Hepatocyte (in vitro differentiated cells): ENCODE data around the gene YLPM1. TPM values are rescaled to one million over a fixed set of nuclear protein-coding genes. Genes with fewer than 3 reads are reported as not detected.

Experiments
- DNase-seq: peaks from one replicate; pipeline ENCODE4 v3.0.0-alpha.2; 2016; ENCODE audit warnings: low spot score
- H2AFZ ChIP-seq: fragments of 200-600 bp; sonication (generic); 2 replicates; pipeline ENCODE4 v1.6.0; 2016; ENCODE audit warnings: antibody characterized with exemption, mild to moderate bottlenecking
- H3K27ac ChIP-seq: fragments of 200-600 bp; sonication (generic); 2 replicates; pipeline ENCODE4 v1.5.1; 2016; ENCODE audit warnings: mild to moderate bottlenecking
- H3K27me3 ChIP-seq: fragments of 200-600 bp; sonication (generic); 2 replicates; pipeline ENCODE4 v1.6.1; 2016
- H3K36me3 ChIP-seq: fragments of 200-600 bp; sonication (generic); replicated peaks from 2 replicates; pipeline ENCODE4 v1.5.1; 2016; ENCODE audit warnings: low read depth; ENCODE audit not compliant: insufficient read depth
- H3K4me1 ChIP-seq: fragments of 200-600 bp; sonication (generic); 2 replicates; pipeline ENCODE4 v1.5.1; 2016; ENCODE audit warnings: mild to moderate bottlenecking, moderate library complexity; ENCODE audit not compliant: insufficient read depth
- H3K4me2 ChIP-seq: fragments of 200-600 bp; sonication (generic); 2 replicates; pipeline ENCODE4 v1.6.0; 2016
- H3K4me3 ChIP-seq: fragments of 200-600 bp; sonication (generic); 2 replicates; pipeline ENCODE4 v1.5.1; 2016; ENCODE audit warnings: mild to moderate bottlenecking
- H3K79me2 ChIP-seq: fragments of 200-600 bp; sonication (generic); 2 replicates; pipeline ENCODE4 v1.6.0; 2017; ENCODE audit warnings: mild to moderate bottlenecking
- H3K9me2 ChIP-seq: fragments of 200-600 bp; sonication (generic); replicated peaks from 2 replicates; pipeline ENCODE4 v1.6.0; 2017; ENCODE audit warnings: mild to moderate bottlenecking; ENCODE audit not compliant: insufficient read depth
- H3K9me3 ChIP-seq: fragments of 200-600 bp; sonication (generic); 2 replicates; pipeline ENCODE4 v1.5.1; 2016; ENCODE audit warnings: low read depth, mild to moderate bottlenecking
- H4K20me1 ChIP-seq: fragments of 200-600 bp; sonication (generic); 2 replicates; pipeline ENCODE4 v1.6.0; 2016; ENCODE audit warnings: mild to moderate bottlenecking; ENCODE audit not compliant: insufficient read depth, poor library complexity, severe bottlenecking
- EZH2 ChIP-seq: fragments of 200-600 bp; sonication (generic); IDR thresholded peaks from 2 replicates; pipeline ENCODE4 v1.6.1; 2016; ENCODE audit warnings: antibody characterized with exemption, mild to moderate bottlenecking, borderline replicate concordance
- EZH2phosphoT487 ChIP-seq: fragments of 200-600 bp; sonication (generic); IDR thresholded peaks from one replicate; pipeline ENCODE4 v1.6.1; 2018; ENCODE audit warnings: antibody characterized with exemption, mild to moderate bottlenecking, low read depth, moderate library complexity; ENCODE audit not compliant: unreplicated experiment, severe bottlenecking
- WGBS: methylation state at CpG from one replicate; pipeline ENCODE4 v1.1.6; 2016; ENCODE audit warnings: low lambda C conversion rate; ENCODE audit errors: missing lambda C conversion rate; 5-methylcytosine and 5-hydroxymethylcytosine counted together
- polyA plus RNA-seq: library from polyadenylated mRNA; unstranded; fragments of >200 nt; fragmentation: Nextera tagmentation; extraction: Ambion mirVana; gene quantifications from 2 replicates; pipeline ENCODE4 v1.2.1, GENCODE V29; 2016
- total RNA-seq: library from RNA; depleted of rRNA; stranded (reverse); fragments of >200 nt; gene quantifications from 2 replicates; pipeline ENCODE4 v1.2.3, GENCODE V29; 2014
- TF ChIP-seq, protein P1 (sequence below): fragments of 200-600 bp; sonication (generic); IDR thresholded peaks from 2 replicates; pipeline ENCODE4 v1.5.1; 2016; ENCODE audit warnings: antibody characterized with exemption, mild to moderate bottlenecking; ENCODE audit not compliant: poor library complexity

Gene YLPM1
- total and polyA plus RNA-seq, 2 experiments from 2014 or later = 20.2 to 44.8 TPM

DNA sequence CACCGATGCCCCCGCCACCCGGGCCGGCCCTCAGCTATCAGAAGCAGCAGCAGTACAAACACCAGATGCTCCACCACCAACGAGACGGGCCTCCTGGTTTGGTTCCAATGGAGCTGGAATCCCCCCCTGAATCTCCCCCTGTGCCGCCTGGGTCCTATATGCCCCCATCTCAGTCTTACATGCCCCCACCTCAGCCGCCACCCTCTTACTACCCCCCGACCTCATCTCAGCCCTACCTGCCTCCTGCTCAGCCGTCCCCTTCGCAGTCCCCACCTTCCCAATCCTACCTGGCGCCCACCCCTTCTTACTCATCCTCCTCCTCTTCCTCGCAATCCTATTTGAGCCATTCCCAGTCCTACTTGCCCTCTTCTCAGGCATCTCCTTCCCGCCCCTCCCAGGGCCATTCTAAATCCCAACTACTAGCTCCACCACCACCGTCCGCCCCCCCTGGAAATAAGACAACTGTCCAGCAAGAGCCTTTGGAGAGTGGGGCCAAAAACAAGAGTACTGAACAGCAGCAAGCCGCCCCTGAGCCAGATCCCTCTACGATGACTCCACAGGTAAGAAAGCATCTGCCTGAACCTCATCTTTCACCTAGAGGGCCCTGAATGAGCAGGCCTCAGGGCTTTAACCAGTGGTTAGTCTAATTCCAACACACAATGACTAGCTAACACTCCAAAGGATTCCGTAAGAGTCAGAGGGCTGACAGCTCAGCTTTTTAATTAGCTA, 851 bp downstream of the YLPM1 start:
- Histone ChIP-seq H3K27ac (peak overlapping the region; percentile 90), H3K79me2 (peaks cover 57% of the 10 kb centered on the region), H3K4me1 (peaks cover 21% of the 10 kb centered on the region), H2AFZ (peak overlapping the region; percentile 50), H3K9me3 (no peaks in the 10 kb centered on the region), H3K36me3 (no peaks in the 10 kb centered on the region), H3K9me2 (no peaks in the 10 kb centered on the region), H3K27me3 (no peaks in the 10 kb centered on the region), H3K4me3 (peak overlapping the region; percentile 93), H4K20me1 (peaks cover 49% of the 10 kb centered on the region), H3K4me2 (peak overlapping the region; percentile 89)
- 2% methylated on average over 8 of the region's 19 CpGs for WGBS
- no peak for TF ChIP-seq EZH2
- TF ChIP-seq, protein P1, sequence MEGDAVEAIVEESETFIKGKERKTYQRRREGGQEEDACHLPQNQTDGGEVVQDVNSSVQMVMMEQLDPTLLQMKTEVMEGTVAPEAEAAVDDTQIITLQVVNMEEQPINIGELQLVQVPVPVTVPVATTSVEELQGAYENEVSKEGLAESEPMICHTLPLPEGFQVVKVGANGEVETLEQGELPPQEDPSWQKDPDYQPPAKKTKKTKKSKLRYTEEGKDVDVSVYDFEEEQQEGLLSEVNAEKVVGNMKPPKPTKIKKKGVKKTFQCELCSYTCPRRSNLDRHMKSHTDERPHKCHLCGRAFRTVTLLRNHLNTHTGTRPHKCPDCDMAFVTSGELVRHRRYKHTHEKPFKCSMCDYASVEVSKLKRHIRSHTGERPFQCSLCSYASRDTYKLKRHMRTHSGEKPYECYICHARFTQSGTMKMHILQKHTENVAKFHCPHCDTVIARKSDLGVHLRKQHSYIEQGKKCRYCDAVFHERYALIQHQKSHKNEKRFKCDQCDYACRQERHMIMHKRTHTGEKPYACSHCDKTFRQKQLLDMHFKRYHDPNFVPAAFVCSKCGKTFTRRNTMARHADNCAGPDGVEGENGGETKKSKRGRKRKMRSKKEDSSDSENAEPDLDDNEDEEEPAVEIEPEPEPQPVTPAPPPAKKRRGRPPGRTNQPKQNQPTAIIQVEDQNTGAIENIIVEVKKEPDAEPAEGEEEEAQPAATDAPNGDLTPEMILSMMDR = no peak
- TF ChIP-seq EZH2phosphoT487 = no peak
- peak; percentile 28 for DNase-seq

DNA sequence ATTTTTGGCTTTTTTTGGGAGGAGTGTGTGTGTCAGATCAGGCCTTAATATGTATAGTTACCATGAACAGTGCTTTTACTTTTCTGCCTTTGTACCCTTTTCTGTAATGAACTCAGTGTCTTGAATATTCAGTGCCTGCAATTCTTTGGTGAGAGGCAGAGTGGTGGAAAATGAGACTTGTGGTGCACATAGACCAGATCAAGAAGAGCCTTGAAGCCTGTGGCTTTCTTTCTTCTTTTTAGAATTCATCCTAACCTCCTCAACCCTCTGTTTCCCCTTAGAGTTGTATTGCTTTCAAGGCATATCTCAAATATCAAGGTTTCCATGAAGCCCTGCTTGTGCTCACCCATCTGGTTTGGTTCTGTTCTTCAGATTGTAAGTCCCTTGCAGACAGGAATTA, 2.6 kb downstream of the YLPM1 start:
- Histone ChIP-seq H4K20me1 (peaks cover 60% of the 10 kb centered on the region), H3K4me3 (peak overlapping the region; percentile 11), H3K4me1 (peaks cover 21% of the 10 kb centered on the region)

DNA sequence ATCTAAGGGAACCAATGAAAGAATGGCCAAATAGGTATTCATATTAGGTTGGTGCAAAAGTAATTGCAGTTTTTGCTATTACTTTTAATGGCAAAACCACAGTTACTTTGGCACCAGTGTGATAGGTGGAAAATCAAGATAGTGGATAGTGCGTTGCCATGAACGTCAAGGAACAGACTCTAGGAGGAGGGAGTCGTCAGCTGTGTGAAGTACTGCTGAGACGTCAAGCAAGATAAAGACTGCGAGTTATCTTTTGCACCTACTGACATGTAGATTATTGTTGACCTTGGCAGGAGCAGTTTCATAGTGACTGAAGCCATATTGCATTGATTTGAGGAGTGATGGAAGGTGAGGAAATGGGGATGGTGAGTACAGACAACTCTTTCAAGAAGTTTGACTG, 8.3 kb downstream of the YLPM1 start:
- Histone ChIP-seq H4K20me1 (peaks cover 76% of the 10 kb centered on the region), H3K79me2 (peaks cover 98% of the 10 kb centered on the region), H3K27ac (no peak overlapping the region), H3K4me3 (no peak overlapping the region), H3K9me2 (no peaks in the 10 kb centered on the region), H3K4me1 (no peaks in the 10 kb centered on the region), H3K36me3 (no peaks in the 10 kb centered on the region), H2AFZ (no peak overlapping the region), H3K4me2 (no peak overlapping the region), H3K27me3 (no peaks in the 10 kb centered on the region), H3K9me3 (no peaks in the 10 kb centered on the region)
- TF ChIP-seq, protein P1 = no peak
- TF ChIP-seq EZH2 (no peak), EZH2phosphoT487 (no peak)
- 64% methylated on average over 5 of the region's 5 CpGs for WGBS
- DNase-seq = no peak

More for the DNA sequence above, 2.6 kb downstream of the YLPM1 start:
- no peaks in the 10 kb centered on the region for H3K9me2 ChIP-seq
- no peaks in the 10 kb centered on the region for H3K36me3 ChIP-seq
- H3K79me2 ChIP-seq = peaks cover 75% of the 10 kb centered on the region
- H2AFZ ChIP-seq = no peak overlapping the region
- no peak overlapping the region for H3K27ac ChIP-seq
- H3K27me3 ChIP-seq = no peaks in the 10 kb centered on the region
- no peak for DNase-seq
- H3K4me2 ChIP-seq = peak overlapping the region; percentile 89
- no peaks in the 10 kb centered on the region for H3K9me3 ChIP-seq
- TF ChIP-seq, protein P1 = no peak
- no peak for TF ChIP-seq EZH2phosphoT487
- no peak for TF ChIP-seq EZH2
